ENCODE data around the gene RPTOR.
A peak's percentile ranks its signal among the peaks of the same experiment; 100 is the strongest.
"Not testable (repeated sequence)": the region's sequence is repeated elsewhere in the genome, so short reads cannot be mapped to it uniquely, and the experiment has no call there.

Gene RPTOR

DNA sequence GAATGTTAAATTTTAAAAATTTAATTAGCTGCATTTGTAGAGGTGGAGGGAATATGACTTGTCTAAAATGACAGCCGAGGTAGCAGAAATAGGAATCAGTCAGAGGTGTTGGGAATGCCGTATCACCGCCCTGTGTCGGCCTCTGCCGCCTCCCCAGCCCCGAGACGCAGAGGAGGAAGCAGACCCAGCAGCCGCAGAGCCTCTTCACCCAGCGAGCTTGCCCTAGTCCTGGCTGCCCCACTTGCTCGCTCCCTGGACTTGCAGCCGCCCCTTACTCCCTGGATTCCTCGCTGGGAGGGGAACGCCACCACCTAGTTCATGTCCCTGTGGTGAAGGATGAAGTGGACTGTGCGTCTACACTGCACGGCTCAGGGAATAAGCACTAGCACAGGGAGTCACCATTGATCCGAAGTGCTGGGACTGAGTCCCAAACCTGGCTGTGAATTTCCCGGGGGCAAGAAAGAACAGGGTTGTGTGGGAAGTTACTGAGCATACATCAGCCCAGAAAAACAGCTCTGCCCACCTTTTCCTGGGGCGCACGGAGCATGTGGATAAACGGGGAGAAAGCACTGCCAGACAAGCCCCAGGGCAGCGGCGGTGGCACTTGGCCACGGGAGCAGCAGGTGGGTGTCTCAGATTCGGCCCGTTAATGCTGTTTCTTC is 76.8 kb downstream of the RPTOR start:
- no peaks in the 10 kb centered on the region for H3K9me3 Mint-ChIP-seq
- no peaks in the 10 kb centered on the region for H3K27me3 Mint-ChIP-seq
- peak overlapping the region; percentile 44 for H3K27ac Mint-ChIP-seq
- H3K4me1 Mint-ChIP-seq (ENCODE audit: low read depth): peaks cover 38% of the 10 kb centered on the region
- H3K36me3 Mint-ChIP-seq (ENCODE audit: low read depth): peaks cover 28% of the 10 kb centered on the region
- H3K4me3 Mint-ChIP-seq: no peak overlapping the region
- no peak for DNase-seq

GRCh38 chr17:80621997-80622357 is 77.3 kb downstream of the RPTOR start:
- Mint-ChIP-seq H3K9me3 (no peaks in the 10 kb centered on the region), H3K4me1 (ENCODE audit: low read depth) (peaks cover 38% of the 10 kb centered on the region), H3K27ac (peak overlapping the region; percentile 44), H3K4me3 (no peak overlapping the region), H3K27me3 (no peaks in the 10 kb centered on the region), H3K36me3 (ENCODE audit: low read depth) (peaks cover 31% of the 10 kb centered on the region)
- DNase-seq: no peak

DNA sequence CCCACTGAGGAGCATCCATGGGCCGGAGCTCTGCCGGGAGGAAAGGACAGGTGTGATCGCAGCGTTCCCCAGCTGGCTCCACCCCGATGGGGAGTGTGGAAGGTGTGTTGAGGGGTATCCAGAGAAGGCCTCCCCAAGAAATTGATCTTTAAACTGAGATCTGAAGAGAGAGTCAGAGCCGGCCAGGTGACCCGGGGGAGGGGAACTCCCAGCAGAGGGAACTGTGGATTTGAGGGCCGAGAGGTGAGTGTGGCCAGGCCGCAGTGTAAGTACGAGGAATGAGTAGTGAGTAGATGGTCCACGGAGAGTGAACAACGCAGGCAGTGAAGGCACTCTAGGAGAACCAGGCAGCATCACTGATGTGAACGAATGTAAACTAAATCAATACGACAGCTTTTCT is 80.2 kb downstream of the RPTOR start:
- Mint-ChIP-seq H3K4me1 (ENCODE audit: low read depth) (peaks cover 25% of the 10 kb centered on the region), H3K4me3 (no peak overlapping the region), H3K27ac (no peak overlapping the region), H3K36me3 (ENCODE audit: low read depth) (peaks cover 32% of the 10 kb centered on the region), H3K27me3 (no peaks in the 10 kb centered on the region), H3K9me3 (no peaks in the 10 kb centered on the region)
- DNase-seq: no peak

GRCh38 chr17:80625627-80626026 is 81.0 kb downstream of the RPTOR start:
- no peaks in the 10 kb centered on the region for H3K9me3 Mint-ChIP-seq
- H3K27ac Mint-ChIP-seq: no peak overlapping the region
- peaks cover 31% of the 10 kb centered on the region for H3K36me3 Mint-ChIP-seq (ENCODE audit: low read depth)

GRCh38 chr17:80628881-80629280 is 84.2 kb downstream of the RPTOR start:
- peaks cover 43% of the 10 kb centered on the region for H3K36me3 Mint-ChIP-seq (ENCODE audit: low read depth)
- not testable (repeated sequence) for H3K4me3 Mint-ChIP-seq, H3K27me3 Mint-ChIP-seq, H3K27ac Mint-ChIP-seq, H3K9me3 Mint-ChIP-seq, DNase-seq
- peaks cover 11% of the 10 kb centered on the region for H3K4me1 Mint-ChIP-seq (ENCODE audit: low read depth)

More at GRCh38 chr17:80625627-80626026, 81.0 kb downstream of the RPTOR start:
- H3K4me3 Mint-ChIP-seq: no peak overlapping the region
- H3K27me3 Mint-ChIP-seq: no peaks in the 10 kb centered on the region
- H3K4me1 Mint-ChIP-seq (ENCODE audit: low read depth): peaks cover 23% of the 10 kb centered on the region
- no peak for DNase-seq

GRCh38 chr17:80629298-80630028 is 84.8 kb downstream of the RPTOR start:
- DNase-seq: no peak
- H3K9me3 Mint-ChIP-seq: no peaks in the 10 kb centered on the region
- H3K4me1 Mint-ChIP-seq (ENCODE audit: low read depth): peaks cover 11% of the 10 kb centered on the region
- H3K4me3 Mint-ChIP-seq: no peak overlapping the region
- no peak overlapping the region for H3K27ac Mint-ChIP-seq
- no peaks in the 10 kb centered on the region for H3K27me3 Mint-ChIP-seq
- peaks cover 43% of the 10 kb centered on the region for H3K36me3 Mint-ChIP-seq (ENCODE audit: low read depth)

GRCh38 chr17:80630560-80631120 is 86.0 kb downstream of the RPTOR start:
- Mint-ChIP-seq H3K9me3 (no peaks in the 10 kb centered on the region), H3K4me1 (ENCODE audit: low read depth) (peaks cover 11% of the 10 kb centered on the region), H3K27ac (no peak overlapping the region), H3K27me3 (no peaks in the 10 kb centered on the region), H3K4me3 (no peak overlapping the region), H3K36me3 (ENCODE audit: low read depth) (peaks cover 35% of the 10 kb centered on the region)
- no peak for DNase-seq

- Mint-ChIP-seq H3K4me1 (ENCODE audit: low read depth) (peaks cover 11% of the 10 kb centered on the region), H3K27ac (peak overlapping the region; percentile 13), H3K4me3 (no peak overlapping the region), H3K27me3 (no peaks in the 10 kb centered on the region), H3K9me3 (no peaks in the 10 kb centered on the region), H3K36me3 (ENCODE audit: low read depth) (peaks cover 30% of the 10 kb centered on the region)
- DNase-seq: no peak
These were observed 86.8 kb downstream of the RPTOR start for GRCh38 chr17:80631142-80632045.

DNA sequence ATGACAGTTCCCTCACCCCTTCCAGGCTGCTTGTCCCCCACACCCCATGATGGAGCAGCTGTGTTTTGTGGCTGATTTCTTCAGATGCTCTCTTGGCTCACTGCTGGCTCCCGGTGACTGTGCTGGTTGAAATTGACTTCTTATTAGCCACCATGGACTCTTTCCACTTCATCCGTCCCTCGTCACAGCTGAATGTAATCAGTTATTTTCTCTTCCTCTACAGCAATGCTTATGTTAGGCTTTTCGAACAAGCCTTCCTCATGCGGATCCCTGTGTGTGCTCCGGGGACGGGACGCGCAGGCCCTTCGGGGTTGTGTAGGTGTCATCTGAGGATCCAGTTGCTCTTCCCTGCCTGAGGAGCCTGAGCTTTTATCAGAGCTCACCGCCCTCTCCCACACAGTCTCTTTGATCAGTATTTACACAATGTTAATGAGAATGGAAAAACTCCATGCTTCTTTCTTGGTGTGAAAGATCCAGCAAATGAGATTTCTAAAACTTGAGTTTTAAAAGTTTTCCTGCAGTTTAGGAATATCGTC is 87.5 kb downstream of the RPTOR start:
- no peak for DNase-seq
- Mint-ChIP-seq H3K27ac (peak overlapping the region; percentile 13), H3K9me3 (no peaks in the 10 kb centered on the region), H3K4me3 (no peak overlapping the region), H3K27me3 (no peaks in the 10 kb centered on the region), H3K4me1 (ENCODE audit: low read depth) (peaks cover 11% of the 10 kb centered on the region), H3K36me3 (ENCODE audit: low read depth) (peaks cover 25% of the 10 kb centered on the region)

- Mint-ChIP-seq H3K9me3 (no peaks in the 10 kb centered on the region), H3K27me3 (no peaks in the 10 kb centered on the region), H3K4me1 (ENCODE audit: low read depth) (peaks cover 15% of the 10 kb centered on the region), H3K4me3 (no peak overlapping the region), H3K27ac (no peak overlapping the region), H3K36me3 (ENCODE audit: low read depth) (peaks cover 20% of the 10 kb centered on the region)
- no peak for DNase-seq
These were observed 88.6 kb downstream of the RPTOR start for GRCh38 chr17:80633207-80633606.

GRCh38 chr17:80633994-80634566 is 89.4 kb downstream of the RPTOR start:
- H3K36me3 Mint-ChIP-seq (ENCODE audit: low read depth): peaks cover 20% of the 10 kb centered on the region

GRCh38 chr17:80636361-80637018 is 91.9 kb downstream of the RPTOR start:
- H3K4me3 Mint-ChIP-seq: no peak overlapping the region
- peaks cover 25% of the 10 kb centered on the region for H3K36me3 Mint-ChIP-seq (ENCODE audit: low read depth)
- H3K4me1 Mint-ChIP-seq (ENCODE audit: low read depth): peaks cover 29% of the 10 kb centered on the region
- no peaks in the 10 kb centered on the region for H3K27me3 Mint-ChIP-seq
- H3K9me3 Mint-ChIP-seq: no peaks in the 10 kb centered on the region
- DNase-seq: no peak
- H3K27ac Mint-ChIP-seq: no peak overlapping the region

More at GRCh38 chr17:80633994-80634566, 89.4 kb downstream of the RPTOR start:
- no peak overlapping the region for H3K4me3 Mint-ChIP-seq
- H3K9me3 Mint-ChIP-seq: no peaks in the 10 kb centered on the region
- no peaks in the 10 kb centered on the region for H3K27me3 Mint-ChIP-seq
- DNase-seq: no peak
- peaks cover 15% of the 10 kb centered on the region for H3K4me1 Mint-ChIP-seq (ENCODE audit: low read depth)
- H3K27ac Mint-ChIP-seq: no peak overlapping the region

- H3K9me3 Mint-ChIP-seq: no peaks in the 10 kb centered on the region
- H3K4me1 Mint-ChIP-seq (ENCODE audit: low read depth): peaks cover 26% of the 10 kb centered on the region
- peaks cover 25% of the 10 kb centered on the region for H3K36me3 Mint-ChIP-seq (ENCODE audit: low read depth)
- H3K27me3 Mint-ChIP-seq: no peaks in the 10 kb centered on the region
- H3K27ac Mint-ChIP-seq: no peak overlapping the region
- DNase-seq: no peak
- no peak overlapping the region for H3K4me3 Mint-ChIP-seq
These were observed 92.6 kb downstream of the RPTOR start for GRCh38 chr17:80637048-80637781.

Measured in activated T-cell treated with anti-CD3 and anti-CD28 coated beads, Interleukin-2, amount 50 U/mL, for 24 hours (primary cell).